HG03064 (cell line): ENCODE data around the gene CDC73.
A peak's percentile ranks its signal among the peaks of the same experiment; 100 is the strongest.
"Not testable (repeated sequence)": the region's sequence is repeated elsewhere in the genome, so short reads cannot be mapped to it uniquely, and the experiment has no call there.

Experiments used
- ATAC-seq: cut with Tn5 transposase; IDR thresholded peaks from one replicate; pipeline ENCODE4 v1.9.1; 2021; ENCODE audit warnings: low read depth; ENCODE audit not compliant: unreplicated experiment

CDC73 gene

DNA sequence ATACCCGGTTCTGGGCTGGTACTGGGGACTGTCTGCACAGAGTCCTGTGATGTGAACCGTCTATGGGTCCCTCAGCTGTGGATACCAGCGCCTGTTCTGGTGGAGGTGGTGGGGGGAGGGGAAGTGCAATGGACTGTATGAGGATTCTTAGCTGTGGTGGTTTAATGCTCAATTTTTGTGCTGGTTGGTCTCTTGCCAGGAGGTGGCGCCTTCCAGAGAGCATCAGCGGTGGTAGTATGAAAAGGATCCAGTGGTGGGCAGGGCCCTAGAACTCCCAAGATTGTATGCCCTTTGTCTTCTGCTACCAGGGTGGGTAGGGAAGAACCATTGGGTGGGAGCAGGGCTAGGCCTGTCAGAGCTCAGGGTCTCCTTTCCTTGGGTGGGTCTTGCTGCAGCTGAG lies 153.9 kb downstream of the CDC73 start:
- ATAC-seq, result no peak

DNA sequence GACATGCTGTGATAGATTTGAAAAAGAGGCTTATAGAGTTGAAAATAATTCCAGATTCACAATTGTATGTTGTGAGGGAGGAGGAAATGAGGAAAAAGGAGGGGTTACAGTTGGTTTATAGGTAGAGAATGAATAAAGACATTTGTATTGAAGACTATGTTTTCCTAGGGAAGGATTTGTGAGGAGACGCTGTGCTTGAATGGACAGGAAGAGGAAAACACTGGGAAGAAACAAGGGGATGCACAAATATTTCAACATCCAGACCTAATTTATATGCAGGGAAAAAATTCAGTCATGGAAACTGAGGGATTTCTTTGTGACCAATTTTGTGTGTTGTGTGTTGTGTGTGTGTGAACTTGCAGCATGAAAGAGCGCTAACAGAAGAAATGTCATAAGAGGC lies 157.1 kb downstream of the CDC73 start:
- ATAC-seq, result no peak

DNA sequence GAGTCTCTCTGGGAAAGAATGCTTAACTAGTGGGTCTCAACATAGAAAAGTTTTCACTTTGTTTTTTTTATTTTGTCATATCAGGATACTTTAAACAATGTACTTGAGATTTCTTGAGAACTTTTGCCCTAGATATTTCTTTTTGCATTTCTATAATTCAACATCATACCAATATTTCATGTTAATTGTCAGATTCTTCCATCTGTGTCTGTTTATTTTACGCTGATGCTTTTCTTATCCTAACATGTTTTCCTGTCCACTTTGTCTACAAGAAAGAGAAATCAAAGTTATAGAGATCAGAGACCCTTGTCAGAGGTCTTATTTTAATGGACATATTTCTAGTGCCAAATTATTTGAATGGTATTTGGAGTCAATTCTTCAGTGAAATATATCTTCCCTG lies 160.1 kb downstream of the CDC73 start:
- ATAC-seq, result no peak

DNA sequence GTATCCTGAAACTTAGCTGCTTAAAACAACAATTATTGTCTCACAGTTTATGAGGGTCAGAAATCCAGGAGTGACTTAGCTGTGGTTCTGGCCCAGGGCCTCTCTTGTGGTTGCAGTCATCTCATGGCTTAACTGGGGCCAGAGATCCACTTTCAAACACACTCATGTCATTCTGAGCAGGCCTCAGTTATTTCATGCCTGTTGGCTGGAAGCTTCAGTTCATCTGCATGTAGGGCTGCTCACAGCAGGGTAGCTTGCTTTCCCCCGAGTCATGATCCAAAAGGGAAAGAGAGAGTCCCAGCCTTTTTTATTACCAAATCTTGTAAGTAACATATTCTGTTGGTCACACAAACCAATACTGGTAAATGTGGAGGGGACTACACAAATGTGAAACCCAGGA lies 161.2 kb downstream of the CDC73 start:
- no peak for ATAC-seq

DNA sequence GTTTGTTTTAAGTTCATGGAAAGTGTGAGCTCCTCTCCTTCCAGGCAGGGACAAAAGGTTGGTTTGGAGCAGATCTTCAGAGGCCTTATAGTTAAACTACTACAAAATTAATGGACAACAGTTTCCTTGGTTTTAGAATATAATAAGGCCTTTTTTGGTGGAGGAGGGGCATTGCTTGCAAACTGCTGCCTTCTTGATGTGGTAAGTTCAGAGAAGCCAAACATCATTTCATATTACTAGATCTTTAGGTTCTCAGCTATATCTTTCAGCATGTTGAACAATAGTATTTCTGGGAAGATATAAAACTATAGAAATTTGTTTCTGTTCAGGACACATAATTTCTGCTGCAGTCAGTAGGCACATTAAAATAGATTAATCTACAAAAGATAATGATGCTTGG lies 162.4 kb downstream of the CDC73 start:
- no peak for ATAC-seq

DNA sequence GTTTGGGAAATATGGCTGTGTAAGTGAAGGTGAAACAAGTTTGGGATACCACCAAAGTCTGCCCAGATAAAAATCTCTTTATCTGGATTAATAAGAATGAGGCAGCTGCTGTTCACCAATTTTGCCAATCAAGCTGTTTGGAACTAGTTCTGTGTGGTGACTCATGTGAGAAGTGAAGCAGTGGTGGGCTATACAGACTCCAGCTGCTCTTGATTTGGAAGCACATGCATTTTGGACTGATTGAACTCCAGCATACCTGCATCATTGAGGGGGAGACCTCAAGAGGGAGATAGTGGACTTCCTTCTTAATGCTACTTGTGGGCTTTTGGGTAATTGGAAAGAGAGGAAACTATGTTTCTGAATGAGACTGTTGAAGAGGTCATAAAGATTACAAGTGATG lies 163.8 kb downstream of the CDC73 start:
- ATAC-seq, result no peak

DNA sequence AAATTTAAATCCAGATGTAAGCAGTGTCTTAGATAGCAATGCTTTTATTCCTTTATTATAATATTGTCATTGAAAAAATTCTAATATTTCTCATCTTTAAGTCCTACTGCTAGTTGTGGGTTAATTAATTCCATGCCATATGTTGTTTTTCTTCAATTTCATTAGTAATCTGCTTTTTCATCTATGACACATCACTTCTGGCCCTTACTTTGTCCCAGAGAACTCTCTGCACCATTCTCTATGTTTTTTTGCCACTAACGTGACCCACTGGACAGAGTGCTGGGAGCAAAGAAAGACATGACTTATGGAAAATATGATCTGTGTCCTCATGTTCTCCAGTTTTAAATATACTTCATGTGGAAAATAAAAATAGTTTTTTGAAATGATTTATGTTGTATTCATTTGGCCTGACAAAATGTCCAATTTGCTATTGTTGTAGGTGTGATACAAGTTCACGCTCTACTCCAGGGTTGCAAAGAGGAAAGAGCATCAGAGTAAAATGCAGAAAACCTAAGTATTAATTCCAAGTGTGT lies 166.8 kb downstream of the CDC73 start:
- not testable (repeated sequence) for ATAC-seq

DNA sequence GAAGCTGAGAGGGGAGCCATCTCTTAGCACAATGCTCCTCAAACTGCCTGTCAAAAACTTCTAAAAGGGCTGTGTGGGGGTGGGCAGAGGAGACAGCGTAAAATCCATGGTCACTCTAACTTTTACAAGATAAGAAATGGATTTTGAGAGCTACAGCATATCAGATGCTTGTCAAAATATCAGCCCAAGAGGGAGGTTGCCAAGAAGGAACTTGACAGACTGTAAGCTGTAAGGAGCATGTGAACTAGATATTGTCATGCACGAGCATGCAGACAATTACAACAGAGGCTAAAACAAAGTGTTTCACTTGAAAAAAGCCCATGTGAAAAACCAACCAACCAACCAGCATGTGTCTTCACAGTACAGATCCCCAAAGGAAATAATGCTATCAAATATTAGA lies 171.9 kb downstream of the CDC73 start:
- ATAC-seq, result no peak

DNA sequence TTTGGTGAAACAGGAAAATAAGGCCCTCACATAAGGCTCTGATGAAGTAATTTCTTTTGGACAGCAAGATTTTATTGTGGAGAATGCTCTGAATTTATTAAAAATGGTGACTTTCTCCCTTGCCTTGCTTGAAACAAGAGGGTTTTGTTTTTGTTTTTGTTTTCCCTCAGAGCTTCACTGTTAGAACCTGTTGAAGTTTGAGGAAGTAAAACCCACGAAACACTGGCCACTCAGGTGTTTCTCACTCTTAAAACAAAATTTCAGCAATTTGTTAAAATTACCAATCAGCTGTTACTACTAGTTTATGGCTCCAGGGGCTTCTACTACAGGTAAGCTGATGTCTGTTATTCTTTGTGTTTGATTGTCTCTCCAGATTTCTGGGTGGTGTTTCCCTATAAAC lies 177.2 kb downstream of the CDC73 start:
- peak; percentile 60 for ATAC-seq

DNA sequence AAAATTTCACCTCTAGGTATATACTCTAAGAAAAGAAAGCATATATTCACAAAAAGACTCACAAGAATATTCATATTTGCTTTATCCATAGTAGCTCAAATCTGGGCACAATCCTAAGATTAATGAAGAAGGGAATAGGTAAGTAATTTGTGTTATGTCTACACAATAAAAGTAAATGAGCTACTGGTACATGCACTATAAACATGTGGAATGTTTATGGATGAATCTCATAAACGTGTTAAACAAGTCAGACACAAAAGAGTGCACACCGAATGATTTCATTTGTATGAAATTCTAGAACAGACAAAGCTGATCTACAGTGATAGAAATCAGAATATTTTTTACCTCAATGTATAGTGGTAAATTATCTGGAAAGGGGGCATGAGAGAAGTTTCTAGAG lies 179.9 kb downstream of the CDC73 start:
- no peak for ATAC-seq

DNA sequence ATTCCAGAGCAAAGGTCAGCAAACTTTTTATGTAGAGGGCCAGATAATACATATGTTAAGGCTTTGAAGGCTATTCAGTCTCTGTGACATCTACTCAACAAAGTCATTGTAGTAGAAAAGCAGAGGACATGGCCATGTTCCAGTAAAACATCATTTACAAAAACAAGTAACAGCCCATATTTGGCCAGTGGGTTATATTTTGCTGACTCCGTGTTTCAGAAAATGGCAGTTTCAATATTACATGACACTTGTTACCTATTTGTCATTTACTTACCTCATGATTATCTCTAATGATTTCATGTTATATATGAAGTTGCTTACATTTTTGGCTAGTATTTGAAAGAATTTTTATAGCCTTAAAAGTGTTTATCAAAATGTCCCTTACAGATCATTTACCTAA lies 182.0 kb downstream of the CDC73 start:
- no peak for ATAC-seq
